Activated B cell treated with CpG ODN at 0.5 μM for 24 hours (primary cell): ENCODE measurements around the gene CALD1. TPM values are rescaled to one million over a fixed set of nuclear protein-coding genes. Genes with fewer than 3 reads are reported as not detected.

ENCODE experiments used
- ATAC-seq: fragments of 200-7000 bp; cut with Tn5 transposase; one replicate; pipeline ENCODE4 v1.10.0; 2021; ENCODE audit warnings: low read depth, mild to moderate bottlenecking, moderate library complexity
- CTCF ChIA-PET: fragments of 350-600 bp; sonication (Branson Sonifier 250); formaldehyde crosslinking; loops from one replicate; lab custom pipeline; 2021; ENCODE audit warnings: antibody characterized with exemption; lab: Charles Lee
- POLR2A ChIA-PET: fragments of 350-600 bp; sonication (Branson Sonifier 250); formaldehyde crosslinking; loops from one replicate; lab custom pipeline; 2021; ENCODE audit warnings: antibody characterized with exemption; lab: Charles Lee
- DNase-seq: peaks from one replicate; pipeline ENCODE4 v3.0.0; 2022
- H3K27ac Mint-ChIP-seq: one replicate; pipeline ENCODE4 v1.8.0; 2020; ENCODE audit warnings: mixed read lengths
- H3K27me3 Mint-ChIP-seq: one replicate; pipeline ENCODE4 v1.8.0; 2021; ENCODE audit warnings: mixed read lengths
- H3K36me3 Mint-ChIP-seq: one replicate; pipeline ENCODE4 v1.8.0; 2021; ENCODE audit warnings: low read depth, mixed read lengths
- H3K4me1 Mint-ChIP-seq: one replicate; pipeline ENCODE4 v1.8.0; 2021; ENCODE audit warnings: mixed read lengths
- H3K4me3 Mint-ChIP-seq: one replicate; pipeline ENCODE4 v1.8.0; 2020; ENCODE audit warnings: mild to moderate bottlenecking, mixed read lengths
- H3K9me3 Mint-ChIP-seq: one replicate; pipeline ENCODE4 v1.8.0; 2020; ENCODE audit warnings: mixed read lengths
- CTCF ChIP-seq: fragments of 200-600 bp; IDR thresholded peaks from one replicate; pipeline ENCODE4 v1.8.0; 2022; ENCODE audit warnings: antibody characterized with exemption, mild to moderate bottlenecking
- intact Hi-C: fragments of 100-400 bp; cut with micrococcal nuclease; formaldehyde crosslinking; loops from one replicate; pipeline ENCODE4 v1.15.1; 2024
- total RNA-seq: library from RNA; stranded (reverse); gene quantifications from 2 replicates; pipeline ENCODE4 v1.2.3, GENCODE V29; 2022

The CALD1 gene
- total RNA-seq, 1 donor from 2014 or later = 0.33 TPM

GRCh38 chr7:134819401-134819800 is 40.0 kb downstream of the CALD1 start:
- Mint-ChIP-seq H3K4me3 (no peak overlapping the region), H3K27me3 (peaks cover 4% of the 10 kb centered on the region)
- intact Hi-C loops = no loop called here

GRCh38 chr7:134820295-134820694 is 40.9 kb downstream of the CALD1 start:
- POLR2A ChIA-PET = no interaction called here
- no peak overlapping the region for H3K27ac Mint-ChIP-seq
- no peaks in the 10 kb centered on the region for H3K9me3 Mint-ChIP-seq
- H3K4me3 Mint-ChIP-seq = no peak overlapping the region
- DNase-seq (no peak), ATAC-seq (no peak)
- H3K36me3 Mint-ChIP-seq = no peaks in the 10 kb centered on the region
- no peak for TF ChIP-seq CTCF
- intact Hi-C loops = no loop called here
- H3K4me1 Mint-ChIP-seq = no peaks in the 10 kb centered on the region
- peaks cover 4% of the 10 kb centered on the region for H3K27me3 Mint-ChIP-seq
- CTCF ChIA-PET = no interaction called here

More at GRCh38 chr7:134819401-134819800, 40.0 kb downstream of the CALD1 start:
- TF ChIP-seq CTCF = no peak
- ChIA-PET CTCF (no interaction called here), POLR2A (no interaction called here)
- no peak for DNase-seq
- H3K27ac Mint-ChIP-seq = no peak overlapping the region
- no peak for ATAC-seq
- H3K4me1 Mint-ChIP-seq = no peaks in the 10 kb centered on the region
- H3K36me3 Mint-ChIP-seq = no peaks in the 10 kb centered on the region
- no peaks in the 10 kb centered on the region for H3K9me3 Mint-ChIP-seq

GRCh38 chr7:134820778-134821177 is 41.3 kb downstream of the CALD1 start:
- DNase-seq = no peak
- Mint-ChIP-seq H3K4me1 (no peaks in the 10 kb centered on the region), H3K27ac (no peak overlapping the region), H3K36me3 (no peaks in the 10 kb centered on the region), H3K4me3 (no peak overlapping the region), H3K27me3 (peaks cover 4% of the 10 kb centered on the region), H3K9me3 (no peaks in the 10 kb centered on the region)
- ATAC-seq = no peak
- intact Hi-C loops = no loop called here
- ChIA-PET POLR2A (no interaction called here), CTCF (no interaction called here)
- TF ChIP-seq CTCF = no peak

GRCh38 chr7:134823400-134823799 is 44.0 kb downstream of the CALD1 start:
- H3K27ac Mint-ChIP-seq = no peak overlapping the region
- H3K27me3 Mint-ChIP-seq = no peaks in the 10 kb centered on the region
- DNase-seq = no peak
- intact Hi-C loops = no loop called here
- ATAC-seq = no peak
- no peak for TF ChIP-seq CTCF
- no peaks in the 10 kb centered on the region for H3K4me1 Mint-ChIP-seq
- no peaks in the 10 kb centered on the region for H3K9me3 Mint-ChIP-seq
- no peaks in the 10 kb centered on the region for H3K36me3 Mint-ChIP-seq
- POLR2A ChIA-PET = no interaction called here
- H3K4me3 Mint-ChIP-seq = no peak overlapping the region
- CTCF ChIA-PET = no interaction called here

- Mint-ChIP-seq H3K4me3 (no peak overlapping the region), H3K27ac (no peak overlapping the region), H3K9me3 (no peaks in the 10 kb centered on the region), H3K36me3 (no peaks in the 10 kb centered on the region), H3K27me3 (peaks cover 2% of the 10 kb centered on the region), H3K4me1 (no peaks in the 10 kb centered on the region)
- intact Hi-C loops = no loop called here
- DNase-seq (no peak), ATAC-seq (no peak)
- ChIA-PET CTCF (no interaction called here), POLR2A (no interaction called here)
- TF ChIP-seq CTCF = no peak
Observed at GRCh38 chr7:134825666-134826065, 46.2 kb downstream of the CALD1 start.
